ENCODE results near the gene ENPP4. TPM values are rescaled to one million over a fixed set of nuclear protein-coding genes. Genes with fewer than 3 reads are reported as not detected.
"Not testable (repeated sequence)": the region's sequence is repeated elsewhere in the genome, so short reads cannot be mapped to it uniquely, and the experiment has no call there.

Gene ENPP4
- total RNA-seq, 4 donors from 2014 or later, result 14.3 to 24.0 (median 19.8) TPM

- Histone ChIP-seq H3K9me3 (no peaks in the 10 kb centered on the region), H3K36me3 (peaks cover 0 to 6% (median 0%) of the 10 kb centered on the region in 4 donors), H3K4me3 (no peak overlapping the region), H3K27me3 (no peaks in the 10 kb centered on the region), H3K27ac (no peak overlapping the region), H3K4me1 (no peaks in the 10 kb centered on the region)
- WGBS, 2 donors (ENCODE audit: low coverage in 1 of 2), result 50 to 68% methylated on average over 1 to 2 of the region's 2 CpGs
- no peak for DNase-seq
- no peak for TF ChIP-seq POLR2A (IDR thresholded peaks at IDR 0.05)
- intact Hi-C loops (cut with DNase I; ENCODE audit: low total_unique reads), result no loop called here
- in situ Hi-C loops (cut with MboI; ENCODE audit: low pct_ligation_motif_present in 1 of 4, low pct_unique_long_range_greater_than_20kb in 1 of 4, low sequenced_read_pairs in 3 of 4), result no loop called here
These were observed 7.6 kb downstream of the ENPP4 start for GRCh38 chr6:46137387-46137786.

DNA sequence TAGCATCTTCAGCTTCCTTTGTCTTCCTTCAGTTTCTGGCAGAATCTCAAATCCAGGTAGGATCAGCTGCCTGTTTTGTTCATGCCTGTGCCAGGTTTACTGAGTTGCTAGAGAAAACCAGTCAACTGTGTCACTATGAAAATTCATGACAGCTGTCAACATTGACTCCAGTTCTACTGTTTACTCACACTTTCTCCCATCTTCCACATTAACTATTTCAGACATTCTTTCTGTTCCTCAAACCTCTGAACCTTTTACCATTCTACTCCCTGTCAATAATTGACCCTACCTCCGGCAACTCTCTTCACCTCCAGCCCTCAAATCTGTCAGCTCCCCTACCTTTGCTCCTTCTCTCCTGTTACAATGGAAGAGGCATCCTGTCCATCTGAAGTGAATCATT, 8.5 kb downstream of the ENPP4 start:
- Histone ChIP-seq H3K4me1 (no peaks in the 10 kb centered on the region), H3K27ac (no peak overlapping the region), H3K27me3 (no peaks in the 10 kb centered on the region), H3K36me3 (peaks cover 0 to 6% (median 0%) of the 10 kb centered on the region in 4 donors), H3K9me3 (no peaks in the 10 kb centered on the region), H3K4me3 (no peak overlapping the region)
- 84% methylated on average over 1 of the region's 1 CpG; no CpG with 5 or more reads in 1 of the 2 donors for WGBS, 2 donors (ENCODE audit: low coverage in 1 of 2)
- TF ChIP-seq POLR2AphosphoS5 (IDR thresholded peaks at IDR 0.05) (no peak), POLR2A (IDR thresholded peaks at IDR 0.05) (no peak), EP300 (IDR thresholded peaks at IDR 0.05; ENCODE audit: low read depth) (no peak)
- TF ChIP-seq, protein P1, sequence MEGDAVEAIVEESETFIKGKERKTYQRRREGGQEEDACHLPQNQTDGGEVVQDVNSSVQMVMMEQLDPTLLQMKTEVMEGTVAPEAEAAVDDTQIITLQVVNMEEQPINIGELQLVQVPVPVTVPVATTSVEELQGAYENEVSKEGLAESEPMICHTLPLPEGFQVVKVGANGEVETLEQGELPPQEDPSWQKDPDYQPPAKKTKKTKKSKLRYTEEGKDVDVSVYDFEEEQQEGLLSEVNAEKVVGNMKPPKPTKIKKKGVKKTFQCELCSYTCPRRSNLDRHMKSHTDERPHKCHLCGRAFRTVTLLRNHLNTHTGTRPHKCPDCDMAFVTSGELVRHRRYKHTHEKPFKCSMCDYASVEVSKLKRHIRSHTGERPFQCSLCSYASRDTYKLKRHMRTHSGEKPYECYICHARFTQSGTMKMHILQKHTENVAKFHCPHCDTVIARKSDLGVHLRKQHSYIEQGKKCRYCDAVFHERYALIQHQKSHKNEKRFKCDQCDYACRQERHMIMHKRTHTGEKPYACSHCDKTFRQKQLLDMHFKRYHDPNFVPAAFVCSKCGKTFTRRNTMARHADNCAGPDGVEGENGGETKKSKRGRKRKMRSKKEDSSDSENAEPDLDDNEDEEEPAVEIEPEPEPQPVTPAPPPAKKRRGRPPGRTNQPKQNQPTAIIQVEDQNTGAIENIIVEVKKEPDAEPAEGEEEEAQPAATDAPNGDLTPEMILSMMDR (IDR thresholded peaks at IDR 0.05), result no peak
- intact Hi-C loops (cut with DNase I; ENCODE audit: low total_unique reads), result no loop called here
- DNase-seq, result no peak
- in situ Hi-C loops (cut with MboI; ENCODE audit: low pct_ligation_motif_present in 1 of 4, low pct_unique_long_range_greater_than_20kb in 1 of 4, low sequenced_read_pairs in 3 of 4), result no loop called here

DNA sequence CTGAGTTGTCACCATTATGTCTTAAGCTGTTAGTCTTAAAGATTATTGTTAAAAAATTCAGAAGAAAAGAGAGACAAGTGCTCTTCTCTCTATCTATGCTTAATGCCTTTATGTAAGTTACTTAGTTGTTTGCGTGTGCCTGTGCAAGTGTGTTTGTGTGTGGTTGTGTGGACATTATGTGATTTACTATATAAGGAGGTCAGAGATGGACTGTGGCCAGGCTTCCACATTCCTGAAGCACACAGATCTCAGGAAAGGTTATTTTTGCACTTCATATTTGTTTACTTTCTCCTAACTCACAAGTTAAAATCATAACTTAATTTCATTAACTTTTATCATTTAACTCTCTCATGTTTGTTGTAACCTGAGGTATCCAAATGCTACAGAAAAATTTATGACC, 14.5 kb downstream of the ENPP4 start:
- H3K27ac ChIP-seq, result no peak overlapping the region
- WGBS, 2 donors (ENCODE audit: low coverage in 1 of 2), result 70 to 71% methylated on average over 1 of the region's 1 CpG
- TF ChIP-seq EP300 (IDR thresholded peaks at IDR 0.05; ENCODE audit: low read depth) (no peak), POLR2AphosphoS5 (IDR thresholded peaks at IDR 0.05) (no peak), POLR2A (IDR thresholded peaks at IDR 0.05) (no peak)
- TF ChIP-seq, protein P1 (IDR thresholded peaks at IDR 0.05), result no peak

GRCh38 chr6:46149066-46149465, 19.3 kb downstream of the ENPP4 start:
- DNase-seq; H3K4me3 ChIP-seq; intact Hi-C loops (cut with DNase I; ENCODE audit: low total_unique reads); in situ Hi-C loops (cut with MboI; ENCODE audit: low pct_ligation_motif_present in 1 of 4, low pct_unique_long_range_greater_than_20kb in 1 of 4, low sequenced_read_pairs in 3 of 4); H3K9me3 ChIP-seq; H3K4me1 ChIP-seq; H3K27ac ChIP-seq; H3K36me3 ChIP-seq; H3K27me3 ChIP-seq: not testable (repeated sequence)
- 89 to 100% methylated on average over 1 to 3 of the region's 3 CpGs for WGBS, 2 donors (ENCODE audit: low coverage in 1 of 2)

More for the DNA sequence above, 14.5 kb downstream of the ENPP4 start:
- intact Hi-C loops (cut with DNase I; ENCODE audit: low total_unique reads) (no loop called here), in situ Hi-C loops (cut with MboI; ENCODE audit: low pct_ligation_motif_present in 1 of 4, low pct_unique_long_range_greater_than_20kb in 1 of 4, low sequenced_read_pairs in 3 of 4) (no loop called here)
- H3K36me3 ChIP-seq, result peaks cover 0 to 6% (median 0%) of the 10 kb centered on the region in 4 donors
- no peak overlapping the region for H3K4me3 ChIP-seq
- no peaks in the 10 kb centered on the region for H3K9me3 ChIP-seq
- no peak for DNase-seq
- no peaks in the 10 kb centered on the region for H3K27me3 ChIP-seq
- no peaks in the 10 kb centered on the region for H3K4me1 ChIP-seq

DNA sequence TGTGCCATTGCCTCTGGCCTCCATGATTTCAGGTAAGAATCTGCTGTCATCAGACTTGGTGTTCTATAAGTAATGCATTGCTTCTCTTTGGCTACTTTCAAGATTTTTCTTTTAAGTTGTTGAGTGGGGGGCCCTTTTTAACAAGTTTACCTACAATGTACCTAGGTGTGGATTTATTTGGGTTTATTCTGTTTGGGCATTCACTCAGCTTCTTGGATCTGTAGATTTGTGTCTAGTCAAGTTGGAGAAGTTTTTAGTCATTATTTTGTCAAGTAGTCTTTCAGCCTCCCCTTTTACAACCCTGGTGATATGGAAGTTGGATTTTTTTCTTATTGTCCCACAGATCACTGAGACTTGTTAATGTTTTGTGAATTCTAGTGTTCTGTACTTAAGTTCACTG, 26.9 kb downstream of the ENPP4 start:
- no peak for TF ChIP-seq POLR2A (IDR thresholded peaks at IDR 0.05)
- TF ChIP-seq POLR2AphosphoS5 (IDR thresholded peaks at IDR 0.05), result no peak
- TF ChIP-seq, protein P1 (IDR thresholded peaks at IDR 0.05), result no peak
- TF ChIP-seq EP300 (IDR thresholded peaks at IDR 0.05; ENCODE audit: low read depth), result no peak
- Histone ChIP-seq H3K27ac (no peak overlapping the region), H3K4me3 (no peak overlapping the region), H3K36me3 (no peaks in the 10 kb centered on the region), H3K4me1 (no peaks in the 10 kb centered on the region), H3K9me3 (no peaks in the 10 kb centered on the region), H3K27me3 (no peaks in the 10 kb centered on the region)
- no peak for DNase-seq
- intact Hi-C loops (cut with DNase I; ENCODE audit: low total_unique reads) (no loop called here), in situ Hi-C loops (cut with MboI; ENCODE audit: low pct_ligation_motif_present in 1 of 4, low pct_unique_long_range_greater_than_20kb in 1 of 4, low sequenced_read_pairs in 3 of 4) (no loop called here)

Data from transverse colon (tissue), 4 donors.